KOPT-K1 (cell line): ENCODE measurements around the gene F2RL3.

Experiments used
- H3K27ac ChIP-seq: fragments of 200-600 bp; sonication (generic); 2 replicates; pipeline ENCODE4 v1.5.1; 2016; ENCODE audit warnings: antibody characterized with exemption, mild to moderate bottlenecking, low read depth, low read length; ENCODE audit not compliant: poor library complexity, severe bottlenecking
- H3K36me3 ChIP-seq: fragments of 200-600 bp; sonication (generic); 2 replicates; pipeline ENCODE4 v1.5.1; 2017; ENCODE audit warnings: antibody characterized with exemption, mild to moderate bottlenecking, low read length, moderate library complexity; ENCODE audit not compliant: insufficient read depth
- H3K9me3 ChIP-seq: fragments of 200-600 bp; sonication (generic); 2 replicates; pipeline ENCODE4 v1.5.1; 2017; ENCODE audit warnings: antibody characterized with exemption, low read length, mild to moderate bottlenecking; ENCODE audit not compliant: insufficient read depth, poor library complexity, severe bottlenecking

The F2RL3 gene

GRCh38 chr19:16896146-16897028 lies 7.6 kb downstream of the F2RL3 start:
- no peaks in the 10 kb centered on the region for H3K36me3 ChIP-seq
- no peaks in the 10 kb centered on the region for H3K9me3 ChIP-seq
- no peak overlapping the region for H3K27ac ChIP-seq

- Histone ChIP-seq H3K27ac (no peak overlapping the region), H3K9me3 (no peaks in the 10 kb centered on the region), H3K36me3 (no peaks in the 10 kb centered on the region)
These were observed 8.4 kb downstream of the F2RL3 start for GRCh38 chr19:16897029-16897855.

DNA sequence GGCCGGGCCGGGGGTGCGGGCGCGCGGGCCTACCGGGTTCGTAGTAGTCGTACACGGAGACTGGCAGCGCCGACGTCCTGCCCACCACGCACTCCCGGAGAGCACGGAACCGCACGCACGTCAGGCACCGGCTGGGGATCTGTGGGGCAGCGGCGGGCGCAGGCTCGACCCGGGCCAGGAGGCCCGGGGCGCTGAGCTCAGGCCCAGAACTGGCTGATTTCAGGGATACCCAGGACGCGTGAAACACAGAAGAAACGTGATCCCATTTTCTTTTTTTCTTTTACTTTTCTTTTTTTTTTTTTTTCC lies 9.0 kb downstream of the F2RL3 start:
- no peak overlapping the region for H3K27ac ChIP-seq
- H3K9me3 ChIP-seq: no peaks in the 10 kb centered on the region
- no peaks in the 10 kb centered on the region for H3K36me3 ChIP-seq

GRCh38 chr19:16898361-16899015 lies 9.7 kb downstream of the F2RL3 start:
- Histone ChIP-seq H3K27ac (no peak overlapping the region), H3K36me3 (no peaks in the 10 kb centered on the region), H3K9me3 (no peaks in the 10 kb centered on the region)

DNA sequence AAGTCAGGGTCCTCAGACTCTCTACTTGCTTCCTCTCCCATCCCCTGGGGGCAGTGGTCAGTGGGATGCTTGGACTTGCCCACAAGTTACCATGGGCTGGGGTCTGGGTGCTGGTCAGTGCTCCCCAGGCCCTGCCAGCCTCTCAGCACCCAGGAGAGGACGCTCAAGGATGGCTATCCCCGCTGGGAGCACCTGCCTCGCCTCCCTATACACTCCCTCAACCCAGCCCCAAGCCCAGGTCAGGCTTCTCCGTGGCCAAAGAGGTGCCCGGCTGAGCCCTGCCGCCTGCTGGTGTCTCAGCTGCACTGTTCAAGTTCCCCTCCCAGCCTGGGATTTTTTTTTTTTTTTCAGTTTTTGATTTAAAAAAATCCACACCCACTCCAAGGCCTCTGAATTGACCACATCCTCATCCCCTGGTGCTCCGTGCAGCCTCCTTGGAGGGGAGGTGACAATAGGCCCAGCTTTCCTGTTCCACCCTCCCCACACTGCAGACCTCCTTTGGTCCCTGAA lies 10.8 kb downstream of the F2RL3 start:
- H3K9me3 ChIP-seq: no peaks in the 10 kb centered on the region
- no peak overlapping the region for H3K27ac ChIP-seq

GRCh38 chr19:16901491-16902175 lies 12.8 kb downstream of the F2RL3 start:
- no peaks in the 10 kb centered on the region for H3K36me3 ChIP-seq
- no peak overlapping the region for H3K27ac ChIP-seq
- no peaks in the 10 kb centered on the region for H3K9me3 ChIP-seq

More for the DNA sequence above, 10.8 kb downstream of the F2RL3 start:
- H3K36me3 ChIP-seq: no peaks in the 10 kb centered on the region

DNA sequence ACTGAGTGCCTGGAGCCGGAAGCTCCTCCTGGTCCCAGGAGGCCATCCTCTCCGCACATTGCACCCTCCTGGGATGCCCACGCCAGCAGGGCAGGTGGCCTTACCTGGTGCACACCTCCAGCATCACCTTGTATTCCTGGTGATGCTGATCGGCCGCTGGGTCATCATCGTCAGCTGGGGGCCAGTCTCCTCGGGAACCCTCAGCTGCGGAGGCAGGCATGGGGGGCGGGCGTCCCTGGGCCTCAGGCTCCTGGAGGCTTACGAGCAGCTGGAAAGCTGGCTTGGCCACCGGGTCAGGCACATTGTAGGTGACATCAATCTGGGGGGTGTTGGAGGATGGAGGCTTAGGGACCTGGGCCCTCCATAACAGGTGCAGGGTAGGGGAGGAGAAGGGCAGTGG lies 13.7 kb downstream of the F2RL3 start:
- Histone ChIP-seq H3K36me3 (no peaks in the 10 kb centered on the region), H3K27ac (no peak overlapping the region), H3K9me3 (no peaks in the 10 kb centered on the region)

- Histone ChIP-seq H3K9me3 (no peaks in the 10 kb centered on the region), H3K27ac (no peak overlapping the region), H3K36me3 (no peaks in the 10 kb centered on the region)
These were observed 14.5 kb downstream of the F2RL3 start for GRCh38 chr19:16903347-16903746.

DNA sequence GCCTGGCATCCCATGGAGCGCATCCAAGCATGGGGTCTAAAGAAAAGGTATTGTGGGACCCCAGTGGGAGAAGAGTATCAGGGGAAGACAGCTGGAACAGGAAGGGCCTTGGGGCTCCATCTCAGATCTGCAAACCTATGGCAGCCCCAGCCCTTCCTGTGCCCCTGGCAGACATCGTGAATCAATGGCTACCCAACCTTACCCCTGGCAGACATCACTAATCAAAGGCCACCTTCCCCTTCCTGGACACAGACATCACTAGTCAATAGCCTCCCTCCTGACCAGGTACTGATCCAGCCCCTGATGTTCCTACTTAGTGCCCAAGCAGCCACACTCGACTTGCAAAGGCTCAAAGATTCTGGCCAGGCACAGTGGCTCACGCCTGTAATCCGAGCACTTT lies 15.8 kb downstream of the F2RL3 start:
- no peaks in the 10 kb centered on the region for H3K36me3 ChIP-seq
- no peaks in the 10 kb centered on the region for H3K9me3 ChIP-seq
- no peak overlapping the region for H3K27ac ChIP-seq

DNA sequence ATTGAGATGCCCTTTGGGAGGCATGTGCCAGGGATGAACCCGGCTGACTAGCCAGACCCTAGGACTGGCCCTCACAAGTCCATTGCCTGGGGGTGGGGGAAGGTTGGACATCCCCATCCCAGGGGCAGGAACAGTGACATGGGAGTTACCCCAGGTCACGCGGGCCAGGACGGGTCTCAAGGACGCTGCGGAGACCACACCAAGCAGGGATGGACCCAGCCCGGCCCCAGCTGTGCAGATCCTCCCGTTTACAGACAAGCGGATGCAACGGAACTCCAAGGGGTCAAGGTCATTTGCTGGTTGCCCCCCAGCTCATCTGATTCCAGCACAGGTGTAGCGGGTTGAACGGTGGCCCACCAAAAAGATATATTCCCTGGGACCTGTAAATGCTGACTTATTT lies 20.0 kb downstream of the F2RL3 start:
- Histone ChIP-seq H3K27ac (no peak overlapping the region), H3K9me3 (peaks cover 18% of the 10 kb centered on the region), H3K36me3 (no peaks in the 10 kb centered on the region)

- no peak overlapping the region for H3K27ac ChIP-seq
- peaks cover 30% of the 10 kb centered on the region for H3K9me3 ChIP-seq
- H3K36me3 ChIP-seq: no peaks in the 10 kb centered on the region
These were observed 22.2 kb downstream of the F2RL3 start for GRCh38 chr19:16911046-16911445.

- Histone ChIP-seq H3K9me3 (peaks cover 30% of the 10 kb centered on the region), H3K36me3 (no peaks in the 10 kb centered on the region), H3K27ac (no peak overlapping the region)
These were observed 24.0 kb downstream of the F2RL3 start for GRCh38 chr19:16912780-16913179.

DNA sequence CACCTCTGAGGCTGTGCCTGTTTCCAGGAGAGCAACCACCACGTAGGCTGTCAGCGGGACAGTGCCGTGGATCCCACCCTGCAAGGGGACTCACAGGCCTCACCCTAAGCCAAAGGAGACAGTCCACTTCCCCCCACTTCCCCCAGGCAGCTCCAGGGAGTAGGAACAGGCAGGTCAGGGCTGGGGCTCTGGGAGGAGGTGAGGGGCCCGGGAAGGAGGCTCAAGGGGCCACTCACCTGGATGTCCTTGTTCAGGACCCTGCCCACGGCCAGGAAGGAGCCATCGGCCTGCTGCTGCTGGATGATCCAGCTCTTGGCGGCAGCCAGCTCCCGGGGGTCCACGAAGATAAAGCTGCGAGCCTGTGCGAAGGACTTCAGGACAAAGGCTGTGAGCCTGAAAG lies 25.6 kb downstream of the F2RL3 start:
- Histone ChIP-seq H3K9me3 (peaks cover 30% of the 10 kb centered on the region), H3K36me3 (no peaks in the 10 kb centered on the region), H3K27ac (no peak overlapping the region)

DNA sequence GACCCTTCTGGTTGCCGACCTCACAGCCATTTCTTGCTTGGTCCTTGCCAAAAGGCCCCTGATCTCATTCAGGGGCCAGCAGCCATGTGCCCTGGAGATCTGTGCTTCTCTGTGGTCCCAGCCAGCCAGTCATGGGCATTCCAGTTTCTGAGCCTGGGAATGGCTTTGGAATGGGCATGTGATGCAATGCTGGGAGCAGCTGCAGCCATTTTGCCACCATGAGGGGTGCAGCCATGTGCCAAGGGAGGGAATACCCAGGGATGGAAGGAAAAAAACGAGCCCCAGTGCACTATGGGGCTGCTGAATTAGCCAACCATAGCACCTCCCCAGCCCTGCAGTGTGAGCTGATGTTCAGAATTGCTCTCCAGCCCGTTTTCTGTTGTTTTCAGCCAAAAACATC lies 26.3 kb downstream of the F2RL3 start:
- H3K36me3 ChIP-seq: no peaks in the 10 kb centered on the region
- peaks cover 37% of the 10 kb centered on the region for H3K9me3 ChIP-seq
- no peak overlapping the region for H3K27ac ChIP-seq

DNA sequence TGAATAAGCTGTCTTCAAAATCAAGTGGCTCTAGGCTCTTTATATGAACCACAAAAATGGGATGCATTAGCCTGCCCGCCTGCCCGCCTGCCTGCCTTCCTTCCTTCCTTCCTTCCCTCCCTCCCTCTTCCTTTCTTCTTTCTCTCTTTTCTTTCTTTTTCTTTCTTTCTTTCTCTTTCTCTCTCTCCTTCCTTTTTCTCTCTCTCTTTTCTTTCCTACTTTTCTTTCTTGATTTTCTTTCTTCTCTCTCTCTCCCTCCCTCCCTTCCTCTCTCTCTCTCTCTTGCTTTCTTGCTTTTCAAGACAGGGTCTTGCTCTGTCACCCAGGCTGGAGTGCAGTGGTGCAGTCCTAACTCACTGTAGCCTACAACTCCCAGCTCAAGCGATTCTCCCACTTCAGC lies 26.9 kb downstream of the F2RL3 start:
- H3K9me3 ChIP-seq: peaks cover 37% of the 10 kb centered on the region
- H3K36me3 ChIP-seq: no peaks in the 10 kb centered on the region
- no peak overlapping the region for H3K27ac ChIP-seq
